Subcutaneous abdominal adipose tissue (tissue), 5 donors: Measurements from ENCODE around the gene LAMA2.

Experiments
- H3K27ac ChIP-seq: one replicate; pipeline ENCODE4 v1.7.0; 2013; ENCODE audit warnings: low read depth, mild to moderate bottlenecking, inconsistent platforms, low read length, moderate library complexity
- H3K27me3 ChIP-seq, 5 donors: one replicate each; pipeline ENCODE4 v1.7.0; 2013; ENCODE audit warnings: low read length in 5 of 5, inconsistent platforms in 1 of 5; ENCODE audit not compliant: control insufficient read depth in 5 of 5, insufficient read depth in 4 of 5
- H3K36me3 ChIP-seq, 5 donors: one replicate each; pipeline ENCODE4 v1.7.0; 2013; ENCODE audit warnings: low read length in 5 of 5; ENCODE audit not compliant: control insufficient read depth in 5 of 5, insufficient read depth in 5 of 5
- H3K4me1 ChIP-seq, 5 donors: one replicate each; pipeline ENCODE4 v1.7.0; 2013; ENCODE audit warnings: low read length in 5 of 5, mild to moderate bottlenecking in 3 of 5, moderate library complexity in 1 of 5; ENCODE audit not compliant: control insufficient read depth in 5 of 5, insufficient read depth in 5 of 5
- H3K4me3 ChIP-seq, 5 donors: one replicate each; pipeline ENCODE4 v1.7.0; 2013; ENCODE audit warnings: low read length in 5 of 5, low read depth in 1 of 5
- H3K9ac ChIP-seq, 5 donors: one replicate each; pipeline ENCODE4 v1.7.0; 2013; ENCODE audit warnings: low read length in 5 of 5, mild to moderate bottlenecking in 4 of 5, moderate library complexity in 3 of 5
- H3K9me3 ChIP-seq, 5 donors: one replicate each; pipeline ENCODE4 v1.7.0; 2013; ENCODE audit warnings: low read length in 5 of 5; ENCODE audit not compliant: control insufficient read depth in 5 of 5
- donor health status: healthy.
- donor health status: healthy.
- donor health status: healthy.
- donor health status: healthy.
- donor health status: healthy.

The LAMA2 gene

GRCh38 chr6:129287231-129288177 is 404.6 kb downstream of the LAMA2 start:
- Histone ChIP-seq H3K4me1 (no peaks in the 10 kb centered on the region), H3K9me3 (no peaks in the 10 kb centered on the region), H3K9ac (no peak overlapping the region), H3K27ac (no peak overlapping the region), H3K27me3 (no peaks in the 10 kb centered on the region), H3K4me3 (no peak overlapping the region), H3K36me3 (peaks cover 0 to 8% (median 0%) of the 10 kb centered on the region in 5 donors)

GRCh38 chr6:129289442-129289841 is 406.5 kb downstream of the LAMA2 start:
- no peaks in the 10 kb centered on the region for H3K4me1 ChIP-seq
- peaks cover 0 to 13% (median 0%) of the 10 kb centered on the region in 5 donors for H3K36me3 ChIP-seq
- no peak overlapping the region for H3K4me3 ChIP-seq
- no peaks in the 10 kb centered on the region for H3K27me3 ChIP-seq
- H3K27ac ChIP-seq: no peak overlapping the region
- H3K9me3 ChIP-seq: no peaks in the 10 kb centered on the region
- no peak overlapping the region for H3K9ac ChIP-seq

- Histone ChIP-seq H3K4me1 (peaks cover 0 to 4% (median 0%) of the 10 kb centered on the region in 5 donors), H3K27me3 (no peaks in the 10 kb centered on the region), H3K9ac (no peak overlapping the region), H3K27ac (no peak overlapping the region), H3K9me3 (no peaks in the 10 kb centered on the region), H3K4me3 (no peak overlapping the region), H3K36me3 (peaks cover 0 to 13% (median 0%) of the 10 kb centered on the region in 5 donors)
Measured at GRCh38 chr6:129292836-129293235, 409.9 kb downstream of the LAMA2 start.

GRCh38 chr6:129297592-129297991 is 414.7 kb downstream of the LAMA2 start:
- Histone ChIP-seq H3K36me3 (peaks cover 0 to 7% (median 0%) of the 10 kb centered on the region in 5 donors), H3K27me3 (no peaks in the 10 kb centered on the region), H3K9me3 (no peaks in the 10 kb centered on the region), H3K4me1 (peaks cover 0 to 4% (median 0%) of the 10 kb centered on the region in 5 donors), H3K27ac (no peak overlapping the region), H3K4me3 (no peak overlapping the region), H3K9ac (no peak overlapping the region)

- no peaks in the 10 kb centered on the region for H3K9me3 ChIP-seq
- H3K9ac ChIP-seq: no peak overlapping the region
- no peaks in the 10 kb centered on the region for H3K27me3 ChIP-seq
- no peak overlapping the region for H3K4me3 ChIP-seq
- no peak overlapping the region for H3K27ac ChIP-seq
- peaks cover 0 to 1% (median 0%) of the 10 kb centered on the region in 5 donors for H3K4me1 ChIP-seq
- peaks cover 0 to 5% (median 0%) of the 10 kb centered on the region in 5 donors for H3K36me3 ChIP-seq
Measured at GRCh38 chr6:129302671-129303070, 419.7 kb downstream of the LAMA2 start.

- Histone ChIP-seq H3K27me3 (no peaks in the 10 kb centered on the region), H3K27ac (no peak overlapping the region), H3K9ac (no peak overlapping the region), H3K4me3 (no peak overlapping the region), H3K36me3 (no peaks in the 10 kb centered on the region), H3K4me1 (no peaks in the 10 kb centered on the region), H3K9me3 (no peaks in the 10 kb centered on the region)
Measured at GRCh38 chr6:129306826-129307225, 423.9 kb downstream of the LAMA2 start.

GRCh38 chr6:129307845-129308244 is 424.9 kb downstream of the LAMA2 start:
- Histone ChIP-seq H3K9me3 (no peaks in the 10 kb centered on the region), H3K4me1 (no peaks in the 10 kb centered on the region), H3K27me3 (no peaks in the 10 kb centered on the region), H3K27ac (no peak overlapping the region), H3K9ac (no peak overlapping the region), H3K36me3 (peaks cover 0 to 2% (median 0%) of the 10 kb centered on the region in 5 donors), H3K4me3 (no peak overlapping the region)

- H3K27ac ChIP-seq: no peak overlapping the region
- no peaks in the 10 kb centered on the region for H3K27me3 ChIP-seq
- H3K9me3 ChIP-seq: no peaks in the 10 kb centered on the region
- H3K4me1 ChIP-seq: no peaks in the 10 kb centered on the region
- peaks cover 0 to 5% (median 0%) of the 10 kb centered on the region in 5 donors for H3K36me3 ChIP-seq
- H3K9ac ChIP-seq: no peak overlapping the region
- H3K4me3 ChIP-seq: no peak overlapping the region
Measured at GRCh38 chr6:129309154-129309553, 426.2 kb downstream of the LAMA2 start.

- Histone ChIP-seq H3K4me1 (peaks cover 0 to 7% (median 0%) of the 10 kb centered on the region in 5 donors), H3K4me3 (no peak overlapping the region), H3K27ac (no peak overlapping the region), H3K9me3 (no peaks in the 10 kb centered on the region), H3K9ac (no peak overlapping the region), H3K36me3 (peaks cover 0 to 15% (median 2%) of the 10 kb centered on the region in 5 donors), H3K27me3 (no peaks in the 10 kb centered on the region)
Measured at GRCh38 chr6:129312880-129313279, 429.9 kb downstream of the LAMA2 start.

- Histone ChIP-seq H3K4me1 (peaks cover 0 to 15% (median 5%) of the 10 kb centered on the region in 5 donors), H3K4me3 (no peak overlapping the region), H3K27me3 (no peaks in the 10 kb centered on the region), H3K27ac (no peak overlapping the region), H3K9me3 (no peaks in the 10 kb centered on the region), H3K36me3 (peaks cover 0 to 15% (median 2%) of the 10 kb centered on the region in 5 donors), H3K9ac (no peak overlapping the region)
Measured at GRCh38 chr6:129314575-129314974, 431.6 kb downstream of the LAMA2 start.
